GM12873 (cell line): Measurements from ENCODE around the gene ARL6IP5.

Experiments used
- CTCF ChIP-seq: IDR thresholded peaks from 2 replicates; pipeline ENCODE4 v1.5.1; 2012; ENCODE audit warnings: low read depth, mild to moderate bottlenecking, moderate library complexity, low read length, control low read depth; ENCODE audit not compliant: insufficient read depth; ENCODE audit errors: missing control alignments

ARL6IP5 gene

GRCh38 chr3:69097407-69098086 lies 12.8 kb downstream of the ARL6IP5 start:
- no peak for TF ChIP-seq CTCF

DNA sequence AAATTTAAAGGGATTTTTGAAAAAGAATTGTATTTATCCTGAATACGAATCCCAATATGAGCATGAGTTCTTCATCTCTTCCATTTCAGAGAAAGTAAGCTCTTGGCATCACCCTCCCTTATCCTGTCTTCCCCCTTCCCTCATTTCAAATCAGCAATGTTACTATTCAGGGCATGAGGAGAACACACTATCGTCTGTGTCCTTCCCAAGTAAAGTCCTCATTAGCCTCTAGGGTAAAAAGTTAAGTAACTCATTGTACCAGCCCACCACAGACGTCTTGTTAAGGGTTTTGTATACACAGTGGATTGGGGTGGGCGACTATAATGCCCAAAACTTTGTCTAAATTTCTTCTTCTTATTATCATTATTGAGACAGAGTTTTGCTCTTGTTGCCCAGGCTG lies 14.8 kb downstream of the ARL6IP5 start:
- TF ChIP-seq CTCF: no peak

DNA sequence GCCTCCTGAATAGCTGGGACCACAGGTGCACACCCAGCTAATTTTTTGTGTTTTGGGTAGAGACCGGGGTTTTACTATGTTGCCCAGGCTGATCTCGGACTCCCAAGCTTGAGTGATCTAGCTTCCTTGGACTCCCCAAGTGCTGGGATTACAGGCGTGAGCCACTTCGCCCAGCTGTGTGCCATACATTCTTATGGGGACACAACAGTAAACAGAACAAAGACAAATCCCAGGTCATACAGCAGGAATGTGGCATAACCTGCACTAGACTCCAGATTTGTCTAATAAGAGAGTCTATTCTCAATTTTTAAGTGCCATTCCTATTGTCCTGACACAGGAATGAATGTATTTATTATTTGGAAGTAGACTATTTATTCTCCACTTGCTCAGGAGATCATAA lies 17.6 kb downstream of the ARL6IP5 start:
- no peak for TF ChIP-seq CTCF

DNA sequence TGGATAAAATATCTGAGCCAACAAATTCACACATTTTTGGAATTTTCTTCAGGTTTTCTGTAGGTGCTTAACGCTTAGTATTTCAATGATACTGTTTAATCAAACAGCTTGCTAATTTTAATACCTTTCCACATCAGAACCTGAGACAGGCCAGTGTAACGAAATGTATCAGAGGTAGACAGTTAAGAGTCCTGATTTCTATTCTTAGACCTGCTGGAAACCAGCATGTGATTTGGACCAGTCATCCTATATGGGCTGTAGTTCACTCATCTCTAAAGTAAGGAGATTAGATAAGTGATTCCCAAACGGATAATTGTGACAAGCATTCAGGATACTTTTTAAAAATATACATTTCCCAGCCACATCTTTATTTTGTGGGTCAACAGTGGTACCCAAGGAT lies 18.4 kb downstream of the ARL6IP5 start:
- TF ChIP-seq CTCF: no peak

- no peak for TF ChIP-seq CTCF
Measured at GRCh38 chr3:69104586-69104985, 19.8 kb downstream of the ARL6IP5 start.

DNA sequence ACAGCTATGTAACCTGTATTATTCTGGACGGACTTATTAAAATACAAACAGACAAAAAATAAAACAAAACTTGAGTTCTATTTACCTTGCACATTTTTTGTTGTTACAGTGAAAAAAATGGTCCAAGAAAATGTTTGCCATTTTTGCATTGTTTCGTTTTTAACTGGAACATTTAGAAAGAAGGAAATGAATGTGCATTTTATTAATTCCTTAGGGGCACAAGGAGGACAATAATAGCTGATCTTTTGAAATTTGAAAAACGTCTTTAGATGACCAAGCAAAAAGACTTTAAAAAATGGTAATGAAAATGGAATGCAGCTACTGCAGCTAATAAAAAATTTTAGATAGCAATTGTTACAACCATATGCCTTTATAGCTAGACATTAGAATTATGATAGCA lies 20.6 kb downstream of the ARL6IP5 start:
- TF ChIP-seq CTCF: no peak

DNA sequence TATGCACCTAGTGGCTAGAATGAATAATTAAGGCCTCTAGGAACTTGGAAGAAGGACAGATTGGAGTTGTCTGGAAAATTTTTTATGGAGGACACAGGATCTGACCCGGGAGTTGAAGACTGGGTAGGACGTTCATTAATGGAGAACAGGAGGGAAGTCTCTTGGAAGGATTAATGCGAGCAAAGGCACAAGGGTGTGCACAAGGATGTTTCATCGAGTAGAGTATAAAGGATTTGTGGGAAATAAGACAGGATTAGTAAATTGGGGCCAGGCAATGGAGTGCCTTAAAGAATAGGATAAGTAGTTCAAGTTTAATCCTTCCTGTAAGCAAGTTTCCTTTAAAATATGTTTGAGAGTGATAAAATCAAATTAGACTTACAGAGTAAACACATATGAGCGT lies 23.1 kb downstream of the ARL6IP5 start:
- TF ChIP-seq CTCF: no peak
